ENCODE measurements around the gene WFDC10B.
"Not testable (repeated sequence)": the region's sequence is repeated elsewhere in the genome, so short reads cannot be mapped to it uniquely, and the experiment has no call there.

DNA sequence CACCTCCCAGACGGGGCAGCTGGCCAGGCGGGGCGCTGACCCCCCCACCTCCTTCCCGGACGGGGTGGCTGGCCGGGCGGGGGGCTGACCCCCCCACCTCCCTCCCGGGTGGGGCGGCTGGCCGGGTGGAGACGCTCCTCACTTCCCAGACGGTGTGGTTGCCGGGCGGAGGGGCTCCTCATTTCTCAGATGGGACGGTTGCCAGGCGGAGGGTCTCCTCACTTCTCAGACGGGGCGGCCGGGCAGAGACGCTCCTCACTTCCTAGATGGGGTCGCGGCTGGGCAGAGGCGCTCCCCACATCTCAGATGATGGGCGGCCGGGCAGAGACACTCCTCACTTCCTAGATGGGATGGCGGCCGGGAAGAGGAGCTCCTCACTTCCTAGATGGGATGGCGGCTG, 59.0 kb downstream of the WFDC10B start:
- not testable (repeated sequence) for TF ChIP-seq NFRKB (IDR thresholded peaks at IDR 0.05); FOXK2 (IDR thresholded peaks at IDR 0.05); ARNT (IDR thresholded peaks at IDR 0.05); FOXA1 (IDR thresholded peaks at IDR 0.05); BHLHE40 (IDR thresholded peaks at IDR 0.05; ENCODE audit: borderline replicate concordance); TARDBP (IDR thresholded peaks at IDR 0.05); SP1 (IDR thresholded peaks at IDR 0.05)
- TF ChIP-seq, protein P1, sequence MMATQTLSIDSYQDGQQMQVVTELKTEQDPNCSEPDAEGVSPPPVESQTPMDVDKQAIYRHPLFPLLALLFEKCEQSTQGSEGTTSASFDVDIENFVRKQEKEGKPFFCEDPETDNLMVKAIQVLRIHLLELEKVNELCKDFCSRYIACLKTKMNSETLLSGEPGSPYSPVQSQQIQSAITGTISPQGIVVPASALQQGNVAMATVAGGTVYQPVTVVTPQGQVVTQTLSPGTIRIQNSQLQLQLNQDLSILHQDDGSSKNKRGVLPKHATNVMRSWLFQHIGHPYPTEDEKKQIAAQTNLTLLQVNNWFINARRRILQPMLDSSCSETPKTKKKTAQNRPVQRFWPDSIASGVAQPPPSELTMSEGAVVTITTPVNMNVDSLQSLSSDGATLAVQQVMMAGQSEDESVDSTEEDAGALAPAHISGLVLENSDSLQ (IDR thresholded peaks at IDR 0.05) = not testable (repeated sequence)
